ENCODE results near the gene CFAP299.
A peak's percentile ranks its signal among the peaks of the same experiment; 100 is the strongest.
"Not testable (repeated sequence)": the region's sequence is repeated elsewhere in the genome, so short reads cannot be mapped to it uniquely, and the experiment has no call there.

CFAP299 gene

GRCh38 chr4:80335554-80336358 lies at the start of gene CFAP299:
CFAP299 (plus strand) TSS chr4:80335730.
- peak; percentile 32 for DNase-seq (ENCODE audit: extremely low spot score, insufficient read length, low read depth)
- FAIRE-seq = peak; percentile 83

- FAIRE-seq (no peak), DNase-seq (ENCODE audit: extremely low spot score, insufficient read length, low read depth) (no peak)
Observed at GRCh38 chr4:80286451-80286850, 49.1 kb upstream of the CFAP299 start.

- not testable (repeated sequence) for DNase-seq (ENCODE audit: extremely low spot score, insufficient read length, low read depth); FAIRE-seq
Observed at GRCh38 chr4:80290665-80291064, 44.9 kb upstream of the CFAP299 start.

GRCh38 chr4:80294206-80294605 lies 41.3 kb upstream of the CFAP299 start:
- DNase-seq (ENCODE audit: extremely low spot score, insufficient read length, low read depth) = no peak
- FAIRE-seq = no peak

GRCh38 chr4:80295336-80295735 lies 40.2 kb upstream of the CFAP299 start:
- FAIRE-seq = no peak

GRCh38 chr4:80295826-80296225 lies 39.7 kb upstream of the CFAP299 start:
- DNase-seq (ENCODE audit: extremely low spot score, insufficient read length, low read depth) = no peak
- FAIRE-seq = no peak

More at GRCh38 chr4:80295336-80295735, 40.2 kb upstream of the CFAP299 start:
- DNase-seq (ENCODE audit: extremely low spot score, insufficient read length, low read depth) = no peak

- DNase-seq (ENCODE audit: extremely low spot score, insufficient read length, low read depth) (no peak), FAIRE-seq (no peak)
Observed at GRCh38 chr4:80301884-80302283, 33.6 kb upstream of the CFAP299 start.

GRCh38 chr4:80302616-80303223 lies 32.8 kb upstream of the CFAP299 start:
- DNase-seq (ENCODE audit: extremely low spot score, insufficient read length, low read depth) (no peak), FAIRE-seq (no peak)

- DNase-seq (ENCODE audit: extremely low spot score, insufficient read length, low read depth) (no peak), FAIRE-seq (no peak)
Observed at GRCh38 chr4:80305466-80305865, 30.1 kb upstream of the CFAP299 start.

GRCh38 chr4:80306260-80306659 lies 29.3 kb upstream of the CFAP299 start:
- DNase-seq (ENCODE audit: extremely low spot score, insufficient read length, low read depth) (no peak), FAIRE-seq (no peak)

GRCh38 chr4:80307183-80307735 lies 28.3 kb upstream of the CFAP299 start:
- no peak for DNase-seq (ENCODE audit: extremely low spot score, insufficient read length, low read depth)
- no peak for FAIRE-seq

GRCh38 chr4:80307774-80308465 lies 27.6 kb upstream of the CFAP299 start:
- DNase-seq (ENCODE audit: extremely low spot score, insufficient read length, low read depth) (no peak), FAIRE-seq (no peak)

GRCh38 chr4:80308466-80308822 lies 27.1 kb upstream of the CFAP299 start:
- DNase-seq (ENCODE audit: extremely low spot score, insufficient read length, low read depth) (no peak), FAIRE-seq (no peak)

GRCh38 chr4:80309294-80310004 lies 26.1 kb upstream of the CFAP299 start:
- FAIRE-seq = no peak

GRCh38 chr4:80311130-80311529 lies 24.4 kb upstream of the CFAP299 start:
- FAIRE-seq (no peak), DNase-seq (ENCODE audit: extremely low spot score, insufficient read length, low read depth) (no peak)

More at GRCh38 chr4:80309294-80310004, 26.1 kb upstream of the CFAP299 start:
- no peak for DNase-seq (ENCODE audit: extremely low spot score, insufficient read length, low read depth)

- FAIRE-seq (no peak), DNase-seq (ENCODE audit: extremely low spot score, insufficient read length, low read depth) (no peak)
Observed at GRCh38 chr4:80312124-80312523, 23.4 kb upstream of the CFAP299 start.

GRCh38 chr4:80313627-80314026 lies 21.9 kb upstream of the CFAP299 start:
- FAIRE-seq = no peak
- DNase-seq (ENCODE audit: extremely low spot score, insufficient read length, low read depth) = no peak

- not testable (repeated sequence) for FAIRE-seq; DNase-seq (ENCODE audit: extremely low spot score, insufficient read length, low read depth)
Observed at GRCh38 chr4:80315848-80316247, 19.7 kb upstream of the CFAP299 start.

- no peak for FAIRE-seq
- DNase-seq (ENCODE audit: extremely low spot score, insufficient read length, low read depth) = no peak
Observed at GRCh38 chr4:80321341-80321740, 14.2 kb upstream of the CFAP299 start.

- FAIRE-seq (no peak), DNase-seq (ENCODE audit: extremely low spot score, insufficient read length, low read depth) (no peak)
Observed at GRCh38 chr4:80321776-80322175, 13.8 kb upstream of the CFAP299 start.
